Adipocyte (in vitro differentiated cells): Measurements from ENCODE around the gene EIF3D.
A peak's percentile ranks its signal among the peaks of the same experiment; 100 is the strongest.

ENCODE experiments used
- DNase-seq: peaks from one replicate; pipeline ENCODE4 v3.0.0-alpha.2; 2015; ENCODE audit warnings: low read depth
- H3K27me3 ChIP-seq: replicated peaks from 2 replicates; pipeline ENCODE4 v1.7.0; 2013; ENCODE audit warnings: mild to moderate bottlenecking, low read length, moderate library complexity; ENCODE audit not compliant: control insufficient read depth, insufficient read depth
- H3K36me3 ChIP-seq: 2 replicates; pipeline ENCODE4 v1.7.0; 2013; ENCODE audit warnings: low read length, mild to moderate bottlenecking, moderate library complexity; ENCODE audit not compliant: control insufficient read depth, insufficient read depth, severe bottlenecking
- H3K4me1 ChIP-seq: 2 replicates; pipeline ENCODE4 v1.7.0; 2013; ENCODE audit warnings: mild to moderate bottlenecking, low read length, moderate library complexity; ENCODE audit not compliant: control insufficient read depth, insufficient read depth
- H3K4me3 ChIP-seq: 2 replicates; pipeline ENCODE4 v1.7.0; 2013; ENCODE audit warnings: mild to moderate bottlenecking, low read length, moderate library complexity
- H3K9ac ChIP-seq: 2 replicates; pipeline ENCODE4 v1.7.0; 2013; ENCODE audit warnings: mild to moderate bottlenecking, low read length, moderate library complexity
- H3K9me3 ChIP-seq: 2 replicates; pipeline ENCODE4 v1.7.0; 2013; ENCODE audit warnings: mild to moderate bottlenecking, low read length, moderate library complexity; ENCODE audit not compliant: control insufficient read depth

EIF3D gene

GRCh38 chr22:36505998-36506635, 22.8 kb downstream of the EIF3D start:
- no peaks in the 10 kb centered on the region for H3K9me3 ChIP-seq
- peak overlapping the region; percentile 84 for H3K9ac ChIP-seq
- peaks cover 23% of the 10 kb centered on the region for H3K4me1 ChIP-seq
- DNase-seq, result no peak
- H3K27me3 ChIP-seq, result no peaks in the 10 kb centered on the region
- H3K4me3 ChIP-seq, result peak overlapping the region; percentile 79
- peaks cover 9% of the 10 kb centered on the region for H3K36me3 ChIP-seq

DNA sequence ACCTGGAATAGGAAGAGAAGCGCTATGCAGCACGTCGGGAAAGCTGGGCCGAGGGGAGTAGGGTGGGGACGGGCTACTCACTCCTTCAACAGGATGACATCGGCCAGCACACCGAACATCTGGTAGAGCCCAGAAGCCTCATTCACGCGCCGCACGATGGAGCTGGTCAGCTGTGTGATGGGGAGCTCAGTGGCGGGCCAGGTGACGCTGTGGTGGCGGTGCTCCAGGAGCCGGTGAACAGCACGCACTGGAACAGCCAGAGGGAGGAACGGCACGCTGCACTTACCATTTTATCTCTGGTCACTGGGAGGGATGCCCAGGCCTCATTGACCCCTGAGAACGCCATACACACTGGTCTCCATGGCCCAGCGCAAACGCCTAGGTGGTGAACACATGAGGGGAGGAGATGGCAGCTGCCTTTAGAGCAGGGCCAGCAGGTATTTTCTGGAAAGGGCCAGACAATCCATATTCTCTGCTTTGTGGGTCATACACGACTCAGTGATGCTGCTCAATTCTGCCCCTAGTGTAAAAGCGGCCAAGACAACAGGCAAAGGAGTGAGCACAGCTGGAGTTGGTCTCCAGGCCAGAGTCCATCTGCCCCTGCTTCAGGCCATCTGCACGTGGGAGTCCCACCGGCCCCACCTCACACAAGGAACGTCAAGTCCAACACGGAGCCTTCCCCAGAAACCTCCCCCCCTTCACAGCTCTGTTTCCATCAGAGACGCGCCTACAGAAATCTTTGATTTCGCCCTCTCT, 30.9 kb downstream of the EIF3D start:
- H3K4me1 ChIP-seq, result no peaks in the 10 kb centered on the region
- no peak for DNase-seq
- peaks cover 9% of the 10 kb centered on the region for H3K36me3 ChIP-seq
- no peak overlapping the region for H3K4me3 ChIP-seq
- no peaks in the 10 kb centered on the region for H3K27me3 ChIP-seq
- no peaks in the 10 kb centered on the region for H3K9me3 ChIP-seq
- no peak overlapping the region for H3K9ac ChIP-seq

DNA sequence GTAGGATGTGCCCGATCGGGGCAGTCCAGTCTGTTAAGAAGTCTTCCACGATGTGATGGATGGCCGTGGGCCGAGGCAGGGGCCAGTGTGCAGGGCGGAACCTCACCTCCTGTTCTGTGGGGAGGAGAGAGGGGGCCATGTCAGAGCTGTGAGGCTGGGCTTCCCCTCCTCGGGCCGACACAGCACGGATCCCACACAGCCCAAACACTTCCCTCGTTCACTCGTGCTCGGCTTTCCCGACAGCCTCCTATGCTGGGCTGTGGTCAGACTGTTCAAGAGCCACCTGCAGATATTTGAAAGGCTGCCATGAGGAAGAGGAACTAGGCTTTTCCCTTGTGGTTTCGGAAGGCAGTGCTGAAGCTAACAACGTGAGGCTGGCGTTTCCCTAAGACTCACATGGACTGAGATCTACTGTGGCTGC, 35.3 kb downstream of the EIF3D start:
- Histone ChIP-seq H3K4me1 (no peaks in the 10 kb centered on the region), H3K4me3 (no peak overlapping the region), H3K9me3 (no peaks in the 10 kb centered on the region), H3K27me3 (no peaks in the 10 kb centered on the region), H3K9ac (no peak overlapping the region), H3K36me3 (peaks cover 9% of the 10 kb centered on the region)
- no peak for DNase-seq

DNA sequence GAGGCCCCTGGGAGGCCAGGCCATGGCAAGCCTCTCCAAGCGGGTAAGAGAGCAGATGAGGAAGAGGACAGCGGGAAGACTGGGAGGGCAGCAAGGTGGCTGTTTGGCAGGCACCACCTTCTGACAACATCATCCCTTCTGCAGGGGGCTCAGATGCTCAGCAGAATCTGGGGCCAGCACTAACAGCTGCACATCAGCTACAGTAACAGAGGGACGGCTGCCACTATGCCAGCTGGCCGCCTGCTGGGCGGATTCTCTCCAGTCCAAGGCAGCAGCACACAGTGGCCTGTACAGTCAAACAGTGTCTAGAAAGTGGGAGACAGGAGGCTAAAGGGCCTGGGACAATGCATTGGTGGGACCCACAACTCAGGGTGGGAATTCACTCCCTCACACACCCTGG, 36.9 kb downstream of the EIF3D start:
- H3K9ac ChIP-seq, result no peak overlapping the region
- no peaks in the 10 kb centered on the region for H3K4me1 ChIP-seq
- peaks cover 3% of the 10 kb centered on the region for H3K36me3 ChIP-seq
- H3K27me3 ChIP-seq, result no peaks in the 10 kb centered on the region
- no peak overlapping the region for H3K4me3 ChIP-seq
- no peak for DNase-seq
- no peaks in the 10 kb centered on the region for H3K9me3 ChIP-seq

DNA sequence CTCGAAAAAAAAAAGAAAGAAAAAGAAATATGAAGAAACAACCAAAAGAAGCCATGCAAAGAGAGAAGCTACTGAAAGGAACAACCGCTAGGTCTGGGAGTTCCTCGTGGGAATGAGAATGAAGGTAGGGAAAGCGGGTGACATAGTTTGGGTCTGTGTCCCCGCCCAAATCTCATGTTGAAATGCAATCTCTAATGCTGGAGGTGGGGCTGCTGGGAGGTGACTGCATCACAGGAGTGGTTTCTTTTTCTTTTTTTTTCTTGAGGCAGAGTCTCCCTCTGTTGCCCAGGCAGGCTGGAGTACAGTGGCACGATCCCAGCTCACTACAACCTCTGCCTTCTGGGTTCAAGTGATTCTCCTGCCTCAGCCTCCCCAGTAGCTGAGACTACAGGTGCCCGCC, 37.8 kb downstream of the EIF3D start:
- H3K36me3 ChIP-seq, result peaks cover 7% of the 10 kb centered on the region
- no peaks in the 10 kb centered on the region for H3K27me3 ChIP-seq
- no peak overlapping the region for H3K9ac ChIP-seq
- H3K9me3 ChIP-seq, result no peaks in the 10 kb centered on the region
- H3K4me1 ChIP-seq, result no peaks in the 10 kb centered on the region
- DNase-seq, result no peak
- no peak overlapping the region for H3K4me3 ChIP-seq

GRCh38 chr22:36486619-36487384, 42.2 kb downstream of the EIF3D start:
- Histone ChIP-seq H3K9ac (no peak overlapping the region), H3K36me3 (peaks cover 4% of the 10 kb centered on the region), H3K4me1 (peaks cover 5% of the 10 kb centered on the region), H3K9me3 (no peaks in the 10 kb centered on the region), H3K27me3 (no peaks in the 10 kb centered on the region), H3K4me3 (no peak overlapping the region)
- DNase-seq, result peak; percentile 76

DNA sequence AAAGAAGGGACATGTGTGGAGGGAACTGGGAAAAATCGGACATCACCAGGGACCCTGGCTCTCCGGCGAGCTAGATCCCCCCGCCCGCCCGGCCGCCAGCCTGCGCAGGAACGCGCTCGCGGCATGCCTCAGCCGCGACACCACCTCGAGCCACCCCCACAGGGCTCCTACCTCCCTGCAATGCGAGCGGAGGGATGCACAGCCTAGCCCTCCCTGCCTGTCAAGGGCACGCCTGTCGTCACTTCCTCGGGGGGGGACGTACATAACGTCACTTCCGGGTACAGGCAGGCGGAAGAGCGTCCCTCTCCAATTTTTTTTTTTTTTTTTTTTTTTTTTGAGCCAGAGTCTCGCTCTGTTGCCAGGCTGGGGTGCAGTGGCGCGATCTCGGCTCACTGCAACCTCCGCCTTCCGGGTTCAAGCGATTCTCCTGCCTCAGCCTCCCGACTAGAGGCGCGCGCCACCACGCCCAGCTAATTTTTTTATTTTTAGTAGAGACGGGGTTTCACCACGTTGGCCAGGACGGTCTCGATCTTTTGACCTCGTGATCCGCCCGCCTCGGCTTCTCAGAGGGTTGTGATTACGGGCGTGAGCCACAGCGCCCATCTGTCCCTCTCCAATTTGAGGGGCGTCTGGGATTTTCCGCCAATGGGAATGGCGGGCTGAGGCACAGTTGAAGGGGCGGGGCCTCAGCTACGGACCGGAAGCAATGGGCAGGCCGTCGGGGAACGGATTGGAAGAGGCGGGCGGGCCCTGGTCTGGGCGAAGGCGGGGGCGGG, 47.4 kb downstream of the EIF3D start, which contains the start of gene TXN2:
Gene TXN2, minus strand, starts transcription at position 248 of the 776 bp plus-strand sequence. CDS start 803 bp downstream, outside the sequence.
- Histone ChIP-seq H3K27me3 (no peaks in the 10 kb centered on the region), H3K36me3 (peaks cover 23% of the 10 kb centered on the region), H3K9me3 (no peaks in the 10 kb centered on the region), H3K4me3 (peak within 1 kb of the TSS; percentile 95), H3K4me1 (peaks cover 14% of the 10 kb centered on the region), H3K9ac (peak within 1 kb of the TSS; percentile 95)
- peak; percentile 99 for DNase-seq

DNA sequence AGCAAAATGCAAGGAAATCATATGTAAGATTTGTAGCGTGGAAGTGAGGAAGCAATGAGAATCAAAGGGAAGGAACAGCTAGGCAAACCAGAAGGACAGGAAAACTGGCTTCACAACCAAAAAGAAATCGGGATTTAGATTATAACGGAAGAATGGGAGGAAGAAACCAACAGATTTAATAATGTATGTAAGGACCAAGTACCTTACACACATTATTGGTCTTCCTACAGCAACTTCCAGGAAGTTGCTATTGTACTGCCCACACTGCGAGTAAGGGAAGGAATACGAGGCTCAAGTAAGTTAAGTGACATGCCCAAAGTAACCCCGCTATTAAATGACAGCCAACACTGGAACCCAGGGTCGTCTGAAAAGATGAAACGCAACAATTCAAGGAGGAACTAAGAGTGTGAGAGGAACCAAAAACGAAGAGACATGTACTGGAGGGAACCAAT, 48.0 kb downstream of the EIF3D start:
- Histone ChIP-seq H3K9me3 (no peaks in the 10 kb centered on the region), H3K27me3 (no peaks in the 10 kb centered on the region), H3K4me3 (peak overlapping the region; percentile 95), H3K36me3 (peaks cover 29% of the 10 kb centered on the region), H3K9ac (peak overlapping the region; percentile 95), H3K4me1 (peaks cover 14% of the 10 kb centered on the region)
- no peak for DNase-seq

- no peak overlapping the region for H3K4me3 ChIP-seq
- H3K9ac ChIP-seq, result peak overlapping the region; percentile 49
- H3K4me1 ChIP-seq, result peaks cover 14% of the 10 kb centered on the region
- DNase-seq, result no peak
- no peaks in the 10 kb centered on the region for H3K27me3 ChIP-seq
- H3K9me3 ChIP-seq, result no peaks in the 10 kb centered on the region
- peaks cover 49% of the 10 kb centered on the region for H3K36me3 ChIP-seq
These were observed 50.0 kb downstream of the EIF3D start for GRCh38 chr22:36478966-36479365.

DNA sequence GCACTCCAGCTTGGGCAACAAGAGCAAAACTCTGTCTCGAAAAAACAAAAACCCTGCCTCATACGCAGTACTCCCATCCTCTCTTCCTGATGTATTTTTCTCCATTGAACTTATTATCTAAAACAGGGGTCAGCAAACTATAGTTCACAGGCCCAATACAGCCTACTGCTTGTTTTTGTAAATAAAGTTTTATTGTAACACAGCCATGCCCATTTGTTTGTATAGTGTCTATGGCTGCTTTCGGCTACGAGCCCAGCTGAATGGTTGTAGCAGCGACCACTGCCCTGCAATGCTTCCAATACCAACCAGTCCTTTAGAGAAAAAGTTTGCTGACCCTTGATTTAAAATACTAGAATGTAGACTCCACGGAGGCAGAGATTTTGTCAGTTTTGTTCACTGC, 53.6 kb downstream of the EIF3D start:
- no peaks in the 10 kb centered on the region for H3K9me3 ChIP-seq
- peaks cover 12% of the 10 kb centered on the region for H3K4me1 ChIP-seq
- no peak overlapping the region for H3K4me3 ChIP-seq
- H3K9ac ChIP-seq, result no peak overlapping the region
- no peak for DNase-seq
- H3K27me3 ChIP-seq, result no peaks in the 10 kb centered on the region
- H3K36me3 ChIP-seq, result peaks cover 76% of the 10 kb centered on the region
